CD4-positive, alpha-beta T cell (primary cell): Measurements from ENCODE around the gene RPIA. TPM values are rescaled to one million over a fixed set of nuclear protein-coding genes. Genes with fewer than 3 reads are reported as not detected.

ENCODE experiments used
- ATAC-seq: fragments of 200-7000 bp; cut with Tn5 transposase; one replicate; pipeline ENCODE4 v1.10.0; 2022; ENCODE audit warnings: mild to moderate bottlenecking; ENCODE audit not compliant: poor library complexity
- CTCF ChIA-PET: fragments of 350-600 bp; sonication (Branson Sonifier 250); formaldehyde crosslinking; loops from one replicate; lab custom pipeline; 2021; ENCODE audit warnings: antibody characterized with exemption, inconsistent platforms; lab: Charles Lee
- POLR2A ChIA-PET: fragments of 350-600 bp; sonication (Branson Sonifier 250); formaldehyde crosslinking; loops from one replicate; lab custom pipeline; 2021; ENCODE audit warnings: antibody characterized with exemption, inconsistent platforms; lab: Charles Lee
- DNase-seq, 14 experiments: peaks; one replicate each; pipeline ENCODE4 v3.0.0-alpha.2; 2013 to 2020; ENCODE audit warnings: mixed read lengths in 2 of 14
- H3K27ac ChIP-seq, 2 donors: one replicate each; pipeline versions ENCODE4 v1.5.1 to v1.7.0; 2013; ENCODE audit warnings: low read length in 2 of 2, low read depth in 1 of 2, mild to moderate bottlenecking in 1 of 2
- H3K27me3 ChIP-seq, 2 experiments: 1 replicate in 1 of 2; 2 replicates in 1 of 2; pipeline versions ENCODE4 v1.6.1 to v1.7.0; 2013; ENCODE audit warnings: low read length in 2 of 2, control low read depth in 1 of 2, mild to moderate bottlenecking in 1 of 2, moderate library complexity in 1 of 2; ENCODE audit not compliant: insufficient read depth in 2 of 2, control insufficient read depth in 1 of 2
- H3K36me3 ChIP-seq: one replicate; pipeline ENCODE4 v1.6.1; 2013; ENCODE audit warnings: low read length, control low read depth; ENCODE audit not compliant: insufficient read depth
- H3K4me1 ChIP-seq: one replicate; pipeline ENCODE4 v1.6.1; 2013; ENCODE audit warnings: low read length, control low read depth; ENCODE audit not compliant: insufficient read depth
- H3K4me3 ChIP-seq: one replicate; pipeline ENCODE4 v1.5.1; 2013; ENCODE audit warnings: mild to moderate bottlenecking, low read length, moderate library complexity
- H3K9me3 ChIP-seq, 2 experiments: 1 replicate in 1 of 2; 2 replicates in 1 of 2; pipeline versions ENCODE4 v1.6.1 to v1.7.0; 2013; ENCODE audit warnings: low read length in 2 of 2, mild to moderate bottlenecking in 2 of 2, control low read depth in 1 of 2, moderate library complexity in 1 of 2; ENCODE audit not compliant: control insufficient read depth in 1 of 2, insufficient read depth in 1 of 2
- H3K27ac Mint-ChIP-seq: one replicate; pipeline ENCODE4 v1.8.0; 2020; ENCODE audit warnings: mixed read lengths
- H3K27me3 Mint-ChIP-seq: one replicate; pipeline ENCODE4 v1.8.0; 2021; ENCODE audit warnings: mixed read lengths
- H3K36me3 Mint-ChIP-seq: one replicate; pipeline ENCODE4 v1.8.0; 2021; ENCODE audit warnings: low read depth, mixed read lengths
- H3K4me1 Mint-ChIP-seq: one replicate; pipeline ENCODE4 v1.8.0; 2021; ENCODE audit warnings: low read depth, mixed read lengths
- H3K4me3 Mint-ChIP-seq: one replicate; pipeline ENCODE4 v1.8.0; 2020; ENCODE audit warnings: mild to moderate bottlenecking, mixed read lengths
- H3K9me3 Mint-ChIP-seq: one replicate; pipeline ENCODE4 v1.8.0; 2020; ENCODE audit warnings: mixed read lengths
- CTCF ChIP-seq: fragments of 200-600 bp; IDR thresholded peaks from one replicate; pipeline ENCODE4 v1.8.0; 2022; ENCODE audit warnings: antibody characterized with exemption, mild to moderate bottlenecking
- intact Hi-C, 2 experiments: fragments of 100-400 bp; cut with DNase I in 1 of 2; cut with micrococcal nuclease in 1 of 2; formaldehyde crosslinking; loops; one replicate each; pipeline versions ENCODE4 v1.15.1 to v1.9.0; 2023 to 2025; cut with DNase I, micrococcal nuclease
- total RNA-seq, 174 experiments: library from RNA in 2 of 174; stranded (reverse) in 2 of 174; gene quantifications; one replicate each; pipeline ENCODE4 v1.2.3 and lab custom pipeline; 2021 to 2026

RPIA gene
- total RNA-seq, 2 experiments from 2014 or later, result 21.6 to 24.7 TPM

GRCh38 chr2:88738271-88738670 lies 46.8 kb downstream of the RPIA start:
- TF ChIP-seq CTCF, result no peak
- peak overlapping the region; percentile 37 for H3K27ac Mint-ChIP-seq
- H3K9me3 Mint-ChIP-seq, result no peaks in the 10 kb centered on the region
- Histone ChIP-seq H3K4me3 (no peak overlapping the region), H3K27me3 (no peaks in the 10 kb centered on the region), H3K9me3 (no peaks in the 10 kb centered on the region), H3K36me3 (peaks cover 40% of the 10 kb centered on the region), H3K4me1 (no peaks in the 10 kb centered on the region), H3K27ac (no peak overlapping the region)
- CTCF ChIA-PET, result no interaction called here
- DNase-seq (no peak), ATAC-seq (no peak)
- intact Hi-C loops, result loop anchor here in 1 of 2 experiments (5.0 kb wide), 2 partner anchors 139 to 179 kb away; no protein-coding TSS in a partner anchor
- H3K36me3 Mint-ChIP-seq, result peaks cover 94% of the 10 kb centered on the region
- peaks cover 19% of the 10 kb centered on the region for H3K4me1 Mint-ChIP-seq
- H3K4me3 Mint-ChIP-seq, result no peak overlapping the region
- POLR2A ChIA-PET, result interaction anchor here (0.6 kb wide), 1 partner anchor 180 kb away, joined by 4 read pairs; no protein-coding TSS in a partner anchor
- H3K27me3 Mint-ChIP-seq, result no peaks in the 10 kb centered on the region

GRCh38 chr2:88739985-88740600 lies 48.6 kb downstream of the RPIA start:
- ChIA-PET POLR2A (interaction anchor here (0.9 to 1.7 kb wide), 3 partner anchors 12 to 140 kb away, joined by 3 to 5 read pairs (median 3); no protein-coding TSS in a partner anchor), CTCF (interaction anchor here (0.6 to 1.2 kb wide), 5 partner anchors 9 to 21 kb away, joined by 3 to 8 read pairs (median 6); no protein-coding TSS in a partner anchor)
- no peaks in the 10 kb centered on the region for H3K27me3 Mint-ChIP-seq
- peaks cover 19% of the 10 kb centered on the region for H3K4me1 Mint-ChIP-seq
- peak overlapping the region; percentile 46 for H3K27ac Mint-ChIP-seq
- peak; percentile 97 for ATAC-seq
- intact Hi-C loops, result loop anchor here (1.0 to 5.0 kb wide), 5 partner anchors 137 to 307 kb away; no protein-coding TSS in a partner anchor
- Histone ChIP-seq H3K4me3 (no peak overlapping the region), H3K4me1 (no peaks in the 10 kb centered on the region), H3K36me3 (peaks cover 46% of the 10 kb centered on the region), H3K27ac (no peak overlapping the region), H3K9me3 (peaks cover 0 to 3% of the 10 kb centered on the region in 2 experiments), H3K27me3 (no peaks in the 10 kb centered on the region)
- peaks cover 95% of the 10 kb centered on the region for H3K36me3 Mint-ChIP-seq
- peak; percentile 49 to 84 (median 70) for DNase-seq
- no peaks in the 10 kb centered on the region for H3K9me3 Mint-ChIP-seq
- peak; percentile 91 for TF ChIP-seq CTCF
- H3K4me3 Mint-ChIP-seq, result no peak overlapping the region

- no peak overlapping the region for H3K4me3 ChIP-seq
- Mint-ChIP-seq H3K27me3 (no peaks in the 10 kb centered on the region), H3K4me3 (no peak overlapping the region), H3K36me3 (peaks cover 98% of the 10 kb centered on the region), H3K9me3 (peaks cover 11% of the 10 kb centered on the region), H3K27ac (peak overlapping the region; percentile 73), H3K4me1 (peaks cover 49% of the 10 kb centered on the region)
- ChIA-PET CTCF (no interaction called here), POLR2A (interaction anchor here (2.3 kb wide), 1 partner anchor 55 kb away, joined by 6 read pairs; the partner anchor contains the start of gene RPIA)
- no peaks in the 10 kb centered on the region for H3K27me3 ChIP-seq
- H3K36me3 ChIP-seq, result peaks cover 50% of the 10 kb centered on the region
- ATAC-seq (no peak), DNase-seq (no peak)
- peaks cover 9 to 11% of the 10 kb centered on the region in 2 experiments for H3K9me3 ChIP-seq
- H3K27ac ChIP-seq, result no peak overlapping the region
- peaks cover 7% of the 10 kb centered on the region for H3K4me1 ChIP-seq
- intact Hi-C loops, result no loop called here
- no peak for TF ChIP-seq CTCF
Measured at GRCh38 chr2:88746929-88747490, 55.5 kb downstream of the RPIA start.
